Measurements from ENCODE around the gene RGS9.

Gene RGS9

GRCh38 chr17:65104973-65105372 is 32.2 kb upstream of the RGS9 start:
- TF ChIP-seq CTCF (IDR thresholded peaks at IDR 0.05): no peak

GRCh38 chr17:65108152-65108551 is 29.0 kb upstream of the RGS9 start:
- TF ChIP-seq CTCF (IDR thresholded peaks at IDR 0.05): no peak

- TF ChIP-seq CTCF (IDR thresholded peaks at IDR 0.05): no peak
These were observed 27.6 kb upstream of the RGS9 start for GRCh38 chr17:65109543-65109942.

- no peak for TF ChIP-seq CTCF (IDR thresholded peaks at IDR 0.05)
These were observed 27.0 kb upstream of the RGS9 start for GRCh38 chr17:65109990-65110680.

- TF ChIP-seq CTCF (IDR thresholded peaks at IDR 0.05): no peak
These were observed 21.3 kb upstream of the RGS9 start for GRCh38 chr17:65115839-65116238.

GRCh38 chr17:65117384-65118035 is 19.7 kb upstream of the RGS9 start:
- no peak for TF ChIP-seq CTCF (IDR thresholded peaks at IDR 0.05)

GRCh38 chr17:65121368-65121767 is 15.8 kb upstream of the RGS9 start:
- TF ChIP-seq CTCF (IDR thresholded peaks at IDR 0.05): no peak
